ENCODE data around the gene VENTX.

DNA sequence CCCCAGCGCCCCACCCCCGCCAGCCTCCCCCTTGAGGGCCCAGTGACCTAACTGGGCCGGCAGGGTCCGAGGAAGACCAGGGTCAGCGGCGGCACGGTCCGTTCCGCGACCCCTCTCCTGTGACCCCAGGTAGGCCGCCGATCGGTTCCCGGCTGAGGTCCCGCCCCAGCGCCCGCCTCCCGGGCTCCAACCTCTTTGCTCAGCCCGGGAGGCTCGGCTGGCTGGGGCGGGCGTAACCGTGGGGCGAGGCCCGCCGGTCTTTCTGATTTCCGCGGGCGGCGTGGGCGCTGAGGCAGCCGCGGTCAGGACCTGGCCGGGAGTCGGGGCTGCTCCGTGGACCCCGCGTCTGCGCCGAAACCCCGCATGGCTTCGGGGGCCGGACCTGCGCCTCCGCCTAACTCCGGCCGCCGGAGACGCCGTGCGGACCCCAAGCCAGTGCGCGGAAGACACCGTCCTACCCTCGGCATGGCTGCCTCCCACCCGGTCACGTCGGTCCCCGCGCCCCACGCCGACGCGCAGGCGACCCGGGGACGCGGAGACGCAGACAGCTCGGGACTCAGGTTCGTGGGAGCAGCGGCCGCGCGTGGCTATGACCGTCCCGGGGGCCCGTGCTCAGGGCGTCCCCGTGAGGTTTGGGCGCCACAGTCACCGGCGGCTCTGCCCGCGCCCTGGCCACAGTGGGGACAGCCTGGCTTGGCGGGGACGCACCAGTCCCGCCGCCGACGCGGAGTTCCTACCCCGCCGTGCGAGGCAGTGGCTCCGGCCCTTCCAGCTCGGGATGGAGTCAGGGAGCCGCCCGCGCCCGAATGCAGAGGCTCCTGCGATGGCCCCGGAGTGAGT lies 1.0 kb upstream of the VENTX start:
- TF ChIP-seq, protein P1, sequence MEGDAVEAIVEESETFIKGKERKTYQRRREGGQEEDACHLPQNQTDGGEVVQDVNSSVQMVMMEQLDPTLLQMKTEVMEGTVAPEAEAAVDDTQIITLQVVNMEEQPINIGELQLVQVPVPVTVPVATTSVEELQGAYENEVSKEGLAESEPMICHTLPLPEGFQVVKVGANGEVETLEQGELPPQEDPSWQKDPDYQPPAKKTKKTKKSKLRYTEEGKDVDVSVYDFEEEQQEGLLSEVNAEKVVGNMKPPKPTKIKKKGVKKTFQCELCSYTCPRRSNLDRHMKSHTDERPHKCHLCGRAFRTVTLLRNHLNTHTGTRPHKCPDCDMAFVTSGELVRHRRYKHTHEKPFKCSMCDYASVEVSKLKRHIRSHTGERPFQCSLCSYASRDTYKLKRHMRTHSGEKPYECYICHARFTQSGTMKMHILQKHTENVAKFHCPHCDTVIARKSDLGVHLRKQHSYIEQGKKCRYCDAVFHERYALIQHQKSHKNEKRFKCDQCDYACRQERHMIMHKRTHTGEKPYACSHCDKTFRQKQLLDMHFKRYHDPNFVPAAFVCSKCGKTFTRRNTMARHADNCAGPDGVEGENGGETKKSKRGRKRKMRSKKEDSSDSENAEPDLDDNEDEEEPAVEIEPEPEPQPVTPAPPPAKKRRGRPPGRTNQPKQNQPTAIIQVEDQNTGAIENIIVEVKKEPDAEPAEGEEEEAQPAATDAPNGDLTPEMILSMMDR (IDR thresholded peaks at IDR 0.05), result no peak
- TF ChIP-seq POLR2A (IDR thresholded peaks at IDR 0.05; ENCODE audit: low read depth) (no peak), POLR2AphosphoS5 (IDR thresholded peaks at IDR 0.05) (no peak), EP300 (IDR thresholded peaks at IDR 0.05) (no peak)
